Natural killer cell (primary cell): Measurements from ENCODE around the gene KIAA0513. TPM values are rescaled to one million over a fixed set of nuclear protein-coding genes. Genes with fewer than 3 reads are reported as not detected.

Experiments used
- ATAC-seq, 3 donors: fragments of 150-1000 bp in 2 of 3; fragments of 200-7000 bp in 1 of 3; cut with Tn5 transposase; 1 replicate in 1 of 3; 2 replicates in 2 of 3; pipeline ENCODE4 v1.10.0; 2021; ENCODE audit warnings: mild to moderate bottlenecking in 2 of 3, moderate library complexity in 2 of 3
- DNase-seq, 2 donors: peaks; one replicate each; pipeline versions ENCODE4 v3.0.0 to v3.0.0-alpha.2; 2013 to 2021; ENCODE audit warnings: mixed read lengths in 1 of 2
- H3K27ac ChIP-seq: one replicate; pipeline ENCODE4 v1.5.1; 2013; ENCODE audit warnings: mild to moderate bottlenecking, low read length
- H3K27me3 ChIP-seq: one replicate; pipeline ENCODE4 v1.6.1; 2013; ENCODE audit warnings: low read length; ENCODE audit not compliant: control insufficient read depth, insufficient read depth
- H3K36me3 ChIP-seq: one replicate; pipeline ENCODE4 v1.6.1; 2013; ENCODE audit warnings: low read length; ENCODE audit not compliant: control insufficient read depth, insufficient read depth
- H3K4me1 ChIP-seq: one replicate; pipeline ENCODE4 v1.6.1; 2013; ENCODE audit warnings: low read length; ENCODE audit not compliant: control insufficient read depth, insufficient read depth
- H3K4me3 ChIP-seq: one replicate; pipeline ENCODE4 v1.5.1; 2013; ENCODE audit warnings: low read length
- H3K9me3 ChIP-seq: one replicate; pipeline ENCODE4 v1.6.1; 2013; ENCODE audit warnings: low read length; ENCODE audit not compliant: control insufficient read depth, insufficient read depth
- H3K27ac Mint-ChIP-seq, 2 donors: one replicate each; pipeline ENCODE4 v1.8.0; 2022; ENCODE audit warnings: mild to moderate bottlenecking in 2 of 2, mixed read lengths in 2 of 2, moderate library complexity in 1 of 2
- H3K27me3 Mint-ChIP-seq, 2 donors: one replicate each; pipeline ENCODE4 v1.8.0; 2022; ENCODE audit warnings: low read depth in 2 of 2, mixed read lengths in 2 of 2
- H3K36me3 Mint-ChIP-seq: one replicate; pipeline ENCODE4 v1.8.0; 2022; ENCODE audit warnings: mixed read lengths
- H3K4me1 Mint-ChIP-seq, 2 donors: one replicate each; pipeline ENCODE4 v1.8.0; 2022; ENCODE audit warnings: mixed read lengths in 2 of 2
- H3K4me3 Mint-ChIP-seq: one replicate; pipeline ENCODE4 v1.8.0; 2022; ENCODE audit warnings: mild to moderate bottlenecking, moderate library complexity, mixed read lengths
- H3K9me3 Mint-ChIP-seq, 2 donors: one replicate each; pipeline ENCODE4 v1.8.0; 2022; ENCODE audit warnings: mixed read lengths in 2 of 2
- WGBS: methylation state at CpG from one replicate; pipeline ENCODE4 v1.1.7; 2013; ENCODE audit warnings: missing lambda C conversion rate; ENCODE audit not compliant: insufficient coverage; 5-methylcytosine and 5-hydroxymethylcytosine counted together
- intact Hi-C: fragments of 100-400 bp; cut with micrococcal nuclease; formaldehyde crosslinking; loops from one replicate; pipeline ENCODE4 v1.14.2; 2022
- total RNA-seq, 4 donors: library from RNA; stranded (reverse); fragments of 120-200 nt in 1 of 4; gene quantifications; one replicate each; pipeline versions ENCODE4 v1.2.3 to v1.2.4, GENCODE V29; 2013 to 2022
- TF ChIP-seq, protein P1 (sequence below): fragments of 200-600 bp; IDR thresholded peaks from one replicate; pipeline ENCODE4 v1.8.0; 2022; ENCODE audit warnings: antibody characterized with exemption

Gene KIAA0513
- total RNA-seq, 3 donors from 2014 or later (not counting 1 experiment from before 2014, with no cell fraction given) = 7.9 to 17.7 (median 12.1) TPM

DNA sequence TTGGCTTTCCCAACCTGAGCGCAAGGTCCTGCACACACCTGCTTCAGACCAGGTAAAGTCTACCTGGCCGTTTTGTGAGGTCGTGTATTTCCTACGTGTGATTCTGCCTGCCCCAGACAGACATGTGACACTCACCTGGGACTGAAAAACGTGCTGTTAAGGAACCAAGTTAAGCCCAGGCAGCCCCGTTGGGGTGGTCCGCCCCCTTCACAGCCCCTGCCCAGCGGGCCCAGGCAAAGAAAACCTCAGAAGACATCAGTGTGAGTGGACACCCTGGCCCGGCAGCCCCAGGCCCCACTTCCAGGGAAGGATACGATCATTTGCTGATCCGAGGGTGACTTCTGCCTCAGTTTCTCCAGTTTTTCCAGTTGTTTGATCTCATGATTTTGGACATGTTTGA lies 79.9 kb downstream of the KIAA0513 start:
- no peaks in the 10 kb centered on the region for H3K27me3 ChIP-seq
- no peak overlapping the region for H3K4me3 ChIP-seq
- ATAC-seq = no peak
- no peak overlapping the region for H3K27ac ChIP-seq
- Mint-ChIP-seq H3K27ac (peak overlapping the region in 1 of 2 donors; percentile 47), H3K9me3 (no peaks in the 10 kb centered on the region), H3K4me3 (no peak overlapping the region), H3K36me3 (no peaks in the 10 kb centered on the region), H3K4me1 (peaks cover 46 to 65% of the 10 kb centered on the region in 2 donors), H3K27me3 (no peaks in the 10 kb centered on the region)
- WGBS = 90% methylated on average over 11 of the region's 11 CpGs
- intact Hi-C loops = loop anchor here (10.0 kb wide), 1 partner anchor 147 kb away; no protein-coding TSS in a partner anchor
- no peak for DNase-seq
- H3K36me3 ChIP-seq = no peaks in the 10 kb centered on the region
- H3K4me1 ChIP-seq = peaks cover 53% of the 10 kb centered on the region
- H3K9me3 ChIP-seq = no peaks in the 10 kb centered on the region
- TF ChIP-seq, protein P1, sequence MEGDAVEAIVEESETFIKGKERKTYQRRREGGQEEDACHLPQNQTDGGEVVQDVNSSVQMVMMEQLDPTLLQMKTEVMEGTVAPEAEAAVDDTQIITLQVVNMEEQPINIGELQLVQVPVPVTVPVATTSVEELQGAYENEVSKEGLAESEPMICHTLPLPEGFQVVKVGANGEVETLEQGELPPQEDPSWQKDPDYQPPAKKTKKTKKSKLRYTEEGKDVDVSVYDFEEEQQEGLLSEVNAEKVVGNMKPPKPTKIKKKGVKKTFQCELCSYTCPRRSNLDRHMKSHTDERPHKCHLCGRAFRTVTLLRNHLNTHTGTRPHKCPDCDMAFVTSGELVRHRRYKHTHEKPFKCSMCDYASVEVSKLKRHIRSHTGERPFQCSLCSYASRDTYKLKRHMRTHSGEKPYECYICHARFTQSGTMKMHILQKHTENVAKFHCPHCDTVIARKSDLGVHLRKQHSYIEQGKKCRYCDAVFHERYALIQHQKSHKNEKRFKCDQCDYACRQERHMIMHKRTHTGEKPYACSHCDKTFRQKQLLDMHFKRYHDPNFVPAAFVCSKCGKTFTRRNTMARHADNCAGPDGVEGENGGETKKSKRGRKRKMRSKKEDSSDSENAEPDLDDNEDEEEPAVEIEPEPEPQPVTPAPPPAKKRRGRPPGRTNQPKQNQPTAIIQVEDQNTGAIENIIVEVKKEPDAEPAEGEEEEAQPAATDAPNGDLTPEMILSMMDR = no peak

DNA sequence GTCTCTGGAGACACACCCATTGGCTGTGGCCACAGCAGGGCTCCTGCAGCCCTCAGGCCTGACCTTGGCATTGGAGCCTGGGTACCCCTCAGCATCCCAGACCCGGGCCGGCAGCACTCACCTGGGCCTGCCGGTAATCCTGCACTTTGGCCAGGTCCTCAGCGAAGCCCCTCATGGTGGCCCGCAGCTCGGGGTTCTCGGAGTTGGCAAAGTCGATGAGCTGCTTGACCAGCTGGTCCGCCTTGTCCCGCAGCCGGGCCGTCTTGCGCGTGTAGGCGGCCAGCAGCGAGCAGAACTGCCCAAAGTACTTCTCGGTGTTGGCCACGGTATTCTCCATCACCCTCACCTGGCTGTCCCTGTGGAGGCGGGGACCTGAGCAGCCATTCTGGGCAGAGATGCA lies 82.5 kb downstream of the KIAA0513 start:
- no peaks in the 10 kb centered on the region for H3K9me3 Mint-ChIP-seq
- intact Hi-C loops = no loop called here
- peaks cover 33 to 62% of the 10 kb centered on the region in 2 donors for H3K4me1 Mint-ChIP-seq
- H3K27me3 Mint-ChIP-seq = no peaks in the 10 kb centered on the region
- 97% methylated on average over 19 of the region's 19 CpGs for WGBS
- no peaks in the 10 kb centered on the region for H3K36me3 Mint-ChIP-seq
- ATAC-seq (no peak), DNase-seq (no peak)
- no peak overlapping the region for H3K4me3 ChIP-seq
- no peak overlapping the region for H3K27ac Mint-ChIP-seq
- no peak overlapping the region for H3K4me3 Mint-ChIP-seq
- no peaks in the 10 kb centered on the region for H3K9me3 ChIP-seq
- TF ChIP-seq, protein P1 = no peak
- H3K36me3 ChIP-seq = no peaks in the 10 kb centered on the region
- no peak overlapping the region for H3K27ac ChIP-seq
- peaks cover 43% of the 10 kb centered on the region for H3K4me1 ChIP-seq
- no peaks in the 10 kb centered on the region for H3K27me3 ChIP-seq

GRCh38 chr16:85111184-85111583 lies 83.6 kb downstream of the KIAA0513 start:
- intact Hi-C loops = no loop called here
- no peak overlapping the region for H3K27ac Mint-ChIP-seq

More at GRCh38 chr16:85111184-85111583, 83.6 kb downstream of the KIAA0513 start:
- Mint-ChIP-seq H3K9me3 (no peaks in the 10 kb centered on the region), H3K27me3 (no peaks in the 10 kb centered on the region), H3K36me3 (no peaks in the 10 kb centered on the region), H3K4me3 (no peak overlapping the region), H3K4me1 (peaks cover 25 to 56% of the 10 kb centered on the region in 2 donors)
- DNase-seq (no peak), ATAC-seq (no peak)
- WGBS = 90% methylated on average over 9 of the region's 9 CpGs
- H3K27ac ChIP-seq = no peak overlapping the region
- H3K9me3 ChIP-seq = no peaks in the 10 kb centered on the region
- TF ChIP-seq, protein P1 = no peak
- H3K4me1 ChIP-seq = peaks cover 41% of the 10 kb centered on the region
- no peak overlapping the region for H3K4me3 ChIP-seq
- H3K27me3 ChIP-seq = no peaks in the 10 kb centered on the region
- H3K36me3 ChIP-seq = no peaks in the 10 kb centered on the region
